Measurements from ENCODE around the gene C16orf96.
"Not testable (repeated sequence)": the region's sequence is repeated elsewhere in the genome, so short reads cannot be mapped to it uniquely, and the experiment has no call there.

Gene C16orf96

DNA sequence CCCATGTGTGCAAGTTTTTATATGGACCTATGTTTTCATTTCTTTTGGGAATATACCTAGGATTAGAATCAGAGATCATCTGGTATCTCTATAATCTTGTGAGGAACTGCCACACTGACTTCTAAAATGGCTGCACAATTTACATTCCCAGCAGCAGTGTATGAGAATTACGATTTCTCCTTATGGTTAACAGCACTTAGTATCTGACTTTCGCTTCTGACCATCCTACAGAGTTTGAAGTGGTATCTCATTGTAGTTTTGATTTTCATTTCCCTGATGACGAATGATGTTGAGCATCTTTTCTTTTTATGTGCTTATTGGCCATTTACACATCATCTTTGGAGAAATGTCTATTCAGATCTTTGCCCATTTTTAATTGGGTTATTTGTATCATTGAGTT, 10.0 kb downstream of the C16orf96 start:
- DNase-seq, result no peak

DNA sequence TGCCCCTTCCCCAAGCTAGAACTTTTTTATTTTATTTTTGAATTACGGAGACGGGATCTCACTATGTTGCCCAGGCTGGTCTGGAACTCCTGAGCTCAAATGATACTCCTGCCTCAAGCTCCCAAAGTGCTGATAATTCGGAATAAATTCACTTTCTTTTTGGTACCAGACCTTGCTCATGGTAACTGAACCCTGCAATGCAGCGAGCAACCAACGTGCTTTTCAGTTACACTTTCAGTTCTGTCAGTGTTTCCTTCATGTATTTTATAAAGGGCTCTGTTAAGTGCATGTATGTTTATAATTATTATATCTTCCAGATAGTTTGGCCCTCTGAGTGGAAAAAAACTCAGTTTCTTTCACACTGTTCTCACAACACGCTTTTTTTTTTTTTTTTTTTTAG, 13.9 kb downstream of the C16orf96 start:
- no peak for DNase-seq

DNA sequence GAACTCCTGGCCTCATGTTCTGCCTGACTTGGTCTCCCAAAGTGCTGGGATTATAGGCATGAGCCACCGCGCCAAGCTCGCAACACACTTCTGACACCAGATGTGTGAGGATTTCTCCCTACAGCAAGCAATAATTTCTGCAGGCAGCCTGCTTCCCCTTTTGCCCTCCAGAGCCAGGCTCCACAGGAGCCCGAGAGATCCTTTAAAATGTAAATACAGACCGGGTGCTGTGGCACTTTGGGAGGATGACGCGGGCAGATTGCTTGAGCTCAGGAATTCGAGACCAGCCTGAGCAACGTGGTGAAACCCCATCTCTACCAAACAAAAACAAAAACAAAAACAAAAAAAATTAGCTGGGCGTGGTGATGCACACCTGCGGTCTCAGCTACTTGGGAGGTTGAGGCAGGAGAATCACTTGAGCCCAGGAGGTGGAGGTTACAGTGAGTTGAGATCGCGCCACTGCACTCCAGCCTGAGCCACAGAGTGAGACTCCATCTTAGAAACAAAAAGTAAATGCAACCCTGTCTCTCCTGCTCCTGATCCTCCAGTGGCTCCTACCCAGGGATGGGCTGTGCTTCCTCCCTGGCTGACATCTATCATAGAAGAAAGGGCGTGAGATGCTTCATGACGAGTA, 14.7 kb downstream of the C16orf96 start:
- DNase-seq, result no peak

DNA sequence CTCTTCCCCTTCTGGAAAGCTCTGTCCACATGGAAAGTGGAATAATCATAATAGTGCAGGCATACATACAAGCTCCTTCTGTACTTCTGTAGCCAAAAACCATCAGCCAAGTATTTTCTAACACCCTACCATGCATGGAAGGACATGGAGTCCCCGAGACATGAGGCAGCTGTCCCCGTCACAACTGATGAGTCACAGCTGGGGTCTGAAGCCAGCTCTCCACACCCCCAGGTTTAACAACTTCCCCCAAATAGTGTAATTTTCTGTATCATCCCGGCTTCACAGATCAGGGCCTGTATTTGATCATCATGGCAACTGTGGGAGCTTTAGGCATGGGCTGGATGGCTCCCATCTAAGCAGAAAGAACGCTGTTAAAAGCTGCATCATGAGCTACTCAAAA, 16.6 kb downstream of the C16orf96 start:
- DNase-seq, result no peak

DNA sequence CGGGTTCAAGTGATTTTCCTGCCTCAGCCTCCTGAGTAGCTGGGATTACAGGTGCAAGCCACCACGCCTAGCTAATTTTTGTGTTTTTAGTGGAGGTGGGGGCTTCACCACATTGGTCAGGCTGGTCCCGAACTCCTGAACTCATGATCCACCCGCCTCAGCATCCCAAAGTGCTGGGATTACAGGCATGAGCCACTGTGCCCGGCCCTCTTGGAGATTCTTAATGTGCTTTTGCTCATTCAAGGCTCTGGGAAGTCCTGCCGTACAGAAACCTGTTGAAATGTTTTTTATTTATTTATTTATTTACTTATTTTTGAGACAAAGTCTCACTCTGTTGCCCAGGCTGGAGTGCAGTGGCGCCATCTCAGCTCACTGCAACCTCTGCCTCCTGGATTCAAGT, 17.8 kb downstream of the C16orf96 start:
- not testable (repeated sequence) for DNase-seq

DNA sequence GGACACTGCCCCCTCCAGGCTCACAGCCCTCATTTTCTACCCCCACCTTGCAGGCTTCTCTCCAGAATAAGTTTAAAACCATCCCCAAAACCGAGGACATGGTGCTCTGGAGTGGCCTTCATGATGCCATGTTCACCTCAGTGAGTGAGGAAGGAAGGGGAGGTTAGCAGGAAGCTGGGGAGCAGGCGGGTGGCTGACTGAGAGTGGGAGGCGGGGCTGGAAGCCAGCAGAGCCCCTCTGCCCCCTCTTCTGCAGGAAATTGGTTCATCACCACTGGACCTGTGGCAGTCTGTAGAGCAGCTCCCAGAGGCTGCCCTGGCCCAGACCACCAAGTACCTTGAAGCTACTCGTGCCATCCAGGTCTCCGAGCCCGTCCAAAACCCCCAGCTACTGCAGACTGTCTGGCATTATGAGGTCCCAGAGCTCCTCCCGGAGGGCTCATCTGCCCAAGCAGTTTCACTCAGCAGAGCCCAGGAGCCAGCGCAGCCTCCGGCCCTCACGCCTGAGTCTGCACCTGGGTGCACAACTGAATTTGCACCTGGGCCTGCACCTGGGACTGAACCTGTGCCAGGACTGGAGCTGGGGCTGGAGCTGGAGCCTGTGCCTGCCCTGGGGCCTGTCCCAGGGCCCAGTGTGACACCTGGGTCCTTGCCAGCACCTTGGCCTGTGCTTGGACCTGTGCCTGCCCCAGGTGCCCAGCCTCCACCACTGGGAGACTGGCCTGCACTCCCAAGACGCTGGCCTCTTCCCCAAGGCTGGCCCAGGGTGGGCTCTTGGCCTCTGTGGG, 19.0 kb downstream of the C16orf96 start:
- no peak for DNase-seq

DNA sequence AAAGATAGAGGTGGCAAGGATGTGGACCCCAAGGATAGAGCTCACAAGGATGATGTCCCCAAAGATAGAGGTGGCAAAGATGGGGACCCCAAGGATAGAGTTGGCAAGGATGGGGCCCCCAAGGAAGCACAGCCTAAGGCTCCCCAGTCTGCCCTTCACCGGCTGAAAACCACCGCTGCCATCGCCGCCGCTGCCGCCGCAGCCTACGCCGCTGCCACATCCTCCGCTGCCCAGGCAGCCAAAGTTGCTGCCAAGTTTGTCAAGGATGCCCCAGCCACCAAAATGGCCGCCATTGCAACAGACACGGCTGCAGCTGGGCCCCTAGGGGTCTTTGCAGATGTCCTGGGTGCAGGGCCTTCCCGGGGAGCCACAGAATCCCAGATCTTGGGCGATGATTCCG, 19.9 kb downstream of the C16orf96 start:
- DNase-seq, result no peak

DNA sequence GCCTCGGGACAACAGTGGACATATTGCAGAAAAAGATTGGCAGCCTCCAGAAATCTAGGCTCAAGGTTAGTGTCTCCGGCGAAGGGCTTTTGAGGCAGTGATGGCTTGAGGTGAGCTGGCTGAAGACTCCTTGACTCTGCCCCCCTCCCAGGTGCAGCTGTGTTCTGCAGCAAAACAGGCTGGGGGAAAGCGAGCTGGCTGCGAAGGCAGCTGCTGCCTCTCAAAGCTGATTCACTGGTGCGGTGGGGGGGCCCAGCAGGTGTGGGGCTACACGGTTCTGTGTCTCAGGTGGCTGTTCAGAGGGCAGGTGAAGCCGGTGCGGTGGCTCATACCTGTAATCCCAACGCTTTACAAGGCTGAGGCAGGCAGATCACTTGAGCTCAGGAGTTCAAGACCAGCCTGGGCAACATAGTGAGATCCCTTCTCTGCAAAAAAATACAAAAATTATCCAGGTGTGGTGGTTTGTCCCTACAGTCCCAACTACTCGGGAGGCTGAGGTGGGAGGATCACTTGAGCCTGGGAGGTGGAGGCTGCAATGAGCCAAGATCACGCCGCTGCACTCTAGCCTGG, 22.9 kb downstream of the C16orf96 start:
- no peak for DNase-seq

DNA sequence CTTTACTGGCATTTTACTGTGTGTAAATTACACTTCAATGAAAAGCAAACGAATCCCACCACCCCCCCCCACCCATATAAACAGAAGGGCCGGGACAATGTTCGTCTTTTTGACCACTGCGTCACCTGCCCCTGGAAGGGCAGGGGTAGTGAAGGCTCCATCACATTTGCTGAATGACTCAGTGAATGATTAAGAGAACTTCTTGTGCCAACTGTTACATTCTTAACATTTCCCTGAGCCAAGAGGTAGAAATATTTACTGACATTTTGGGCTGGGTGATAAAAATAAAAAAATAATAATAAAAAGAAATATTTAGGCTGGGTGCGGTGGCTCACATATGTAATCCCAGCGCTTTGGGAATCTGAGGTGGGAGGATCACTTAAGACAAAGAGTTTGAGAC, 24.1 kb downstream of the C16orf96 start:
- no peak for DNase-seq

DNA sequence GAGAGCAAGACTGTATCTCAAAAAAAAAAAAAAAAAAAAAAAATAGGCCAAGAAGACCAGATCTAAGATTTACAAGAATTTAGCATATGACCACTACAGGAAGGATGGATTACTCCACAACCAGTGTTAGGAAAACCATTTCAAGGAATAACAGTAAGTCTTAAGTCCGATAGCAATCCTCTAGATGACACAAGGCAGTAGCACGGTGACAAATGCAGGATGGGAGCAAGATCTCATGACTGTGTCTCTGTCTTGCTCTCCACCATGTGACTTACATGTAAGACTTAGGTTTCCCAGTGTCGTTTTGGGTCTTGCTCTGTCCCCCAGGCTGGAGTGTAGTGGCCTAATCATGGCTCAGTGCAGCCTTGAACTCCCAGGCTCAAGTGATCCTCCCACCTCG, 27.8 kb downstream of the C16orf96 start:
- DNase-seq, result no peak

DNA sequence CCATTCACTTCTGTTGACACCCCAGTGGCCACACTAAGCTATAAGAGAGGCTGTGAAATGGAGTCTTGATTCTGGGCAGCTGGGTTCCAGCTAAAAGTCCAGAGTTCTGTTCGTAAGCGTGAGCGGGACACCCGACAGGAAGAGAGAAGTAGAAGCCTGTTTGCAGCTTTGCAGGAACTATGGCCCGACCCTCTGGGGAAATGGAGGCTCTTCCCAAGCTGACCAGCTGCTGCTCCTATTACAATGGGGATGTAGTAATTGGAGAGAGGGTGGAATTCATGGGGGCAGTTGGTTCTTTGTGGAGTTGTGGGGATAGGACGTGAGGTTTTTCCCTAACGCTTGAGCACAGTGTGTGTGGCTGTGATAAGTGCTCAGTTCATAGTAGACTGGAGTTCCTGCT, 30.2 kb downstream of the C16orf96 start:
- DNase-seq, result no peak

DNA sequence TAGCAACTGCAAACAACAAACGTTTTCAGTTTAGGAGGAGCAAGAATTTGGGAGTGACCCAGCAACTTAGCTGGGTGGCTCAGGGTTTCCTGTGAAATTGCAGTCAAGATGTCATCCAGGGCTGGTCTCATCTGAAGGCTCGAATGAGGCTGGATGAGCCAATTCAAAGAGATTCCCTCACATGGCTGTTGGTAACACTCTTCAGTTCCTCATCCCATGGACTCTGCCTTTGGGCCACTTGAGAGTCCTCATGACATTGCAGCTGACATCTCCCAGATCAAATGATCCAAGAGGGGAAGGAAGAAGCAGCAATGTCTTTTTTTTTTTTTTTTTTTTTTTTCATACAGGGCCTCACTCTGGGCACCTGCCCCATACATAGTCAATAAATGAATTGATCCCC, 32.2 kb downstream of the C16orf96 start:
- DNase-seq, result no peak

DNA sequence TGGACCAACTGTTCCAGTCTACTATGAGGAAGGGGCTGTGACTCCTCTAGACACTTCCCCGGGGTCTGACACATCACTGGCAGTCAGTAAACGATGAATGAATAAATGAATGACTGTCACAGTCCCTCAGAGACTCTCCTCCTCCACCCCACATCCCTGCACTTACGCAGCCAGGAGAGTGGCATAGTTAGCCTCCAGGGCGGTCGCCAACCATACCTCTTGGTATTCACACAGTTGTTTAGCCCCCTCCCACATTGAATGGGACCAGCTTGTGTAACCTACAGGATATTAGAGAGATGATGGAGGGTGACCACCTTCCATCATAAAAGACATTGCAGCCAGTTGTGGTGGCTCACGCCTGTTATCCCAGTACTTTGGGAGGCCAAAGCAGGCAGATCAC, 32.8 kb downstream of the C16orf96 start:
- no peak for DNase-seq

DNA sequence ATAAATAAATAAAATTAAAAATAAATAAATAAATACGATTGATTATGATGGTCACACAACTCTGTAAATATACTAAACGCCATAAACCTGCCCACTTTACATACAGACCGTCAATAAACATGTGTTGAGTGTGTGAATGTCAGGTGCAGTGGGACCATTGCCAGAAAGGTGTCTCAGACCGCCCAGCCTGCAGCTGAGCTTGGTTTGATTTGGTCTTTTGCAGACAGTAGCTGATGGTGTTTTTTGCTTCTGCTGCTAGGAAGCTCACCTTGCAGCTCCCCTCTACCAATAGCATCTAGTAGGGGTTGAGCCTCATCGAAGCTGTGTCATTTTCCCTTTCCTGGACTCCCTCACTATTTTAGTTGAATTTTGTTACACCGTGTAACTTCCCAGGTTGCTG, 35.1 kb downstream of the C16orf96 start:
- no peak for DNase-seq

DNA sequence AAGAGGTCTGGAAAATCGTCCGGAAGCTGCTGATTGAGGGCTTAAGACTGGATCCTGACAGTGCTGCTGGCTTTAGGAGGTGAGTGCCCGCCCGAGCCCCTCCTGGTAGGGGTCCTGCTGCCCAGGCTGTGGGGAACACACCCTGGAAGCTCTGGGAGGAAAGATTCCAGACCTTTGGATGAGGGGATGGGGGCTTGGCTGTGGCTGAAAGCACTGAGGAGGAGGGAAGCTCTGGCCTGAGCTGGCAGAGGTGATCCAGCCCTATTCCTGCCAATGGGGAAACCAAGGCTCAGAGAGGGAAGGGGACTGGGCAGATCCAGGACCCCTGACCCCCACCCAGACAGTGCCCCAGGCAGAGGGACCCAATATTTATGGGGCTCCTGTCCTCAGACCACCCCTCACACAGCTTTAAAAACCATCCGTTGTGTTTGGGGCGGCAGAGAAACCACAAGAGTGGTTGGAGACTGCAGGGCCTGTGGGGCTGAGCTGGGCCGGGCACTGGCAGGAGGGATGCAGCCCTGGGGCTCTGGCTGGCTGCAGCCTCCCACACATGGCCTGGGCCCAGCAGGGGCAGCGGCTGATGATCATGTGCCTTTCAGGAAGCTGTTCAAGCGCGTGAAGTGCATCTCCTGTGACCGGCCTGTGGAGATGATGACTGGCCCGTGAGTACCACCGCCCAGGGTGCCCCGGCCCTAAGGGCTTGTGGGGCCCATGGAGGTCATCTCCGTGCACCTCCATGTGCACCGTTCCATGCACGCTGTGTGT, 35.7 kb downstream of the C16orf96 start:
- no peak for DNase-seq

DNA sequence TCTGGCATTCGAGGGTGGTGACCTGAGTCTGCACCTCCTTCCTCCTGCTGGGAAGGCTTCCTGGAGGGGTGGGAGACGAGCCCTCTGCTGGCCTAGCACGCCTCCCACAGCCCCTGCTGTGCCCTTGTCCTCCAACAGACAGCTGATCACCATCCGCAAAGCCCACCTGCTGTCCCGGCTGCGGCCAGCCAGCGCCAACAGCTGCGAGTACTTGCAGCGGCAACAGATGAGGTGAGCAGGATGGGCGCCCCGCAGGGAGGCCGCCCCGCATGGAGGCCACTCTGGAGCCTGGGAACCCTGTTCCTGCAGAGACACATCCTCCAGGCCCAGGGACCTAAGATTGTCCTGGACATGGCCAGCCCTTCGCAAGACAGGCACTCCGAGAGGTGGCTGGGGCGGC, 36.9 kb downstream of the C16orf96 start:
- DNase-seq, result peak; percentile 37

DNA sequence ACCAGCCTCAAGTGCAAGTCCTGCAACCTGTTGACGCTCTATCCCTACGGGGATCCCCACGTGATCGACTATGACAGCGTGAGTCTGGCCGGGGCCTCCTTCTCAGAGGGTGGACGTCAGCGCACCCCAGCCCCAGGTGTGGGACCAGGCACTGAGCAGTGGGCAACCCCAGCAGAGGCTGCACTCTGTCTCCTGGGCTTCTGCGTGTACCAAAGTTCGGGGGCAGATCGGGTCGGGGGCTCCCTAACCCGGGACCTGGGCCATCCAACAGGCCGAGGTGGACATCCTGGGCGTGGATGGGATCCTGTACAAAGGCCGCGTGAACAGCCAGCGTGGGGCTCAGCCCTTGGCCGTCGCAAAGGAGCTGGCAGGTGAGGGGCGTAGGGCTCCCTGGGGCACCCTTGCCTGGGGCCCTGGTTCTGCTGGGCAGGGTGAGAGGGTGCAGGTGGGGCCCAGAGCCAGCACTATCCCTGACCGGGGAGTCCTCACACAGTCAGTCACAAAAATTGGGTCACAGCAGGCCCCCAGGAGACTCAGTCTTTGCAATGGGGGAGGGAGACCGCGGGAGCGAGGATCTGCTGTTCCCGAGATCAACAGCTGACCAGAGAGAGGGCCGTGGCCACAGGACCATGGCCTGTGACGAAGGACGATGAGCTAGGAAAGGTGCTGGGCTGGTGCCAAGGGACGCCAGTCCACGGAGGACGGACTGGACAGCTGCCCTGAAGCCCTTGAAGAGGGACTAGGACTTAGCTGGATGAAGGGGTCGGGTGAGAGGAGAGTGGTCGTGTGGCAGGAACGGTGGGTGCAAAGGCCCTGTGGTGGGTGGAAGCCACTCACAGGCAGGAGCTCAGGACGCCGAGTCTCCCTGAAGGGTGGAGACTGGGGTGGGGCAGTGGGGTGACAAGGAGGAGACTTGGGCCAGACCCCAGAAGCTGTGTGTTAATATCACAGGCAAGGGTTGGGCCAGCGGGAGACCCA, 38.6 kb downstream of the C16orf96 start:
- no peak for DNase-seq

DNA sequence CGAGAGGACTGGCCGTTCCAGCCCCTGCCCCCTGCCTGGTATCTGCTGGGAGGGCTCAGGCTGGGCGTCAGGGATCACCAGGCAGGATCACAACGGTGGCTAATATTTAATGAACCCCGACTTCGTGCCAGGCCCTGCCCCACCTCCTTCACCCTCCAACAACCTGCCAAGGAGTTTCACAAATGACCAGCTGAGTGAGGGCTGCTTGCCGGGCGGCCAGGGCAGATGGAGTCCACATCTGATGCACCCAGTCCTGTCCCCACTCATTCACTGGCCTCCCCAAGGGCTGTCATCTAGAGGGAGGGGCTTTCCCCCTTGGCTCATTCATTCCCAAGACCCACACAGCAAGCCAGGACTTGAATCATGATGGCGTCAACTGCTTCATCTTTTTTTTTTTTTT, 41.0 kb downstream of the C16orf96 start:
- DNase-seq, result peak; percentile 38

DNA sequence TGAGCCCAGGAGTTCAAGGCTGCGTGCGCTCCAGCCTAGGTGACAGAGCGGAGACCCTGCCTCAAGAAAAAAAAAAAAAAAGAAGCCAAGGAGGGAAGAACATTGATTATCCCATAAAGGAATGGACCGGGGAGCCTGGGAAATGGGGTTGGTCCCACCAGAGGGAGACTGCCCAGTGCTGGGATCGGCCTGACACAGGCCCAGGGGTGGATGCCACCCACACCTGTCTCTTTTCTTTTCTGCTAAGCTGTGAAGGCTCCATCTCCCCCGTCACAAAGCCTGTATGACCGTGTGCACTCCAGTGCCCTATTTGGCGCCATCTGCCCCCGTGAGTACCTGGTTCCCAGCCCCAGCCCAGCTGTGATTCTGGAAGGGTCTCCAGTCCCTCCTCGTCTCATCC, 42.9 kb downstream of the C16orf96 start:
- no peak for DNase-seq

DNA sequence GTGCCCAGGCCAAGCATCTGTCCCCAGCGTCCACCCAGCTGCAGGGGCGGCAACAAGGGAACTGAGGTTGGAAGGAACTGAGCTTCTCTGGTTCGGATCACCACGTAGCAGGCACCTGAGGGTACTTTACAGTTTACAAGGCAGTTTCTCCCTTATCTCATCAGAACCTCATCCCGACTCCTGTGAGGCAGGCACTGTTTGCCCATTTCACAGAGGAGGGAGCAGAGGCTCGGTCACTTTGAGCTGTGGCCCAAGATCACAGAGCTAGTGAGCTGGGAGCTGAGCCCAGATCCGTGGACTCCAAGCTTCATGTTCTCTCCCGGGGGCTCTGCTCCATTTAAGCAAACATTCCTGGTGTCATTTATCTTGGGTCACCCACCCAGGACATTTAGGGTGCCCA, 43.4 kb downstream of the C16orf96 start:
- no peak for DNase-seq

DNA sequence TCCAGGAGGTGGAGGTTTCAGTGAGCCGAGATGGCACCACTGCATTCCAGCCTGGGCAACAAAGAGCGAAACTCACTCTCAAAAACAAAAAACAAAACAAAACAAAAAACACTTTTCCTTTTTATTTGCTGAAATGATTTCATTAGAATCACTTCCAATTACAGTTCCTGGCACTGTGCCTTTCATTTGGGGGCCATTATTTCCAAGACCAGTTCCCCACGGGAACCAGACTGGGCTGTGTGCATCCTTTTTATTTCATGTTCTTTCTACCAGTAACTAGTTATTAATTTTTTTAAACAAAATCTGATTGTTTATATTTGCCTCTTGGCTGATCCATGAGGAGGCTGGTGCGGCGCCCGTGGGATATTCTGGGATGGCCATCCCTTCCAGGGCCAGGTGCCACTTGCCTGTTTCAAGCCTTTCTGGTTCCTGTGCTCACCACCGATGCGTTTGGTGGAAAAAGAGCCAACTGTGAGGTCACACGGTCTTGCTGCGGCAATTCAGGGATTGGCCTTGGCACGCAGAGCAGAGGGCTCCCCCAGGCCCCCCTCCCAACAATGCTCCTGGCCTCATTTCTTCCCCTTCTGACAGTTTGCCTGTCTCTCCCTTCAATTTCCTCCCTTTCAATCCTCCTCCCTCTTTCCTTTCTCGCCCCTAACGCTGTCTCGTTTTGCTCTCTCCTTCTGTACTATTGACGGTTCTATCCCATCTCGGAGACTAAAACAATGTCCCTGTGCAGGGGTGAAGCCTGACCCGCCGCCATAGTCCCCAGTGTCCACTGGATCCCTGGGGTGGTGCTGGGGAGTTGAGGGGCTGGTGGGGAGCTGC, 45.1 kb downstream of the C16orf96 start:
- no peak for DNase-seq
